ENCODE results near the gene CMSS1. TPM values are rescaled to one million over a fixed set of nuclear protein-coding genes. Genes with fewer than 3 reads are reported as not detected.

The CMSS1 gene
- total and polyA plus RNA-seq, 2 of the 13 experiments (the other 11 are each of a cell fraction or from before 2014, with no cell fraction given): 6.4 to 48.7 TPM

- TF ChIP-seq ZBTB43 (CRISPR knock-in tag; conservative IDR thresholded peaks at IDR 0.05) (no peak), AGO1 (IDR thresholded peaks at IDR 0.05; ENCODE audit: low read depth, low read length, poor library complexity, severe bottlenecking) (no peak), FOXO4 (CRISPR knock-in tag; conservative IDR thresholded peaks at IDR 0.05) (no peak), ZNF589 (CRISPR knock-in tag; conservative IDR thresholded peaks at IDR 0.05) (no peak), NR3C1 (CRISPR knock-in tag; IDR thresholded peaks at IDR 0.05) (no peak), NCOA2 (CRISPR knock-in tag; IDR thresholded peaks at IDR 0.05) (0 out of 2 replicates have a peak, but pooled peaks have one; percentile 26), TBX3 (IDR thresholded peaks at IDR 0.05; ENCODE audit: borderline replicate concordance) (peak; percentile 48; the same call in 1 of the 2 replicates), ZNF275 (CRISPR knock-in tag; IDR thresholded peaks at IDR 0.05; ENCODE audit: borderline replicate concordance) (no peak), GPN1 (CRISPR knock-in tag; IDR thresholded peaks at IDR 0.05; ENCODE audit: borderline replicate concordance) (no peak), CREB1 (IDR thresholded peaks at IDR 0.05) (no peak), CREB1 (CRISPR knock-in tag; IDR thresholded peaks at IDR 0.05) (peak; percentile 44; the same call in 1 of the 2 replicates), ZNF776 (CRISPR knock-in tag; IDR thresholded peaks at IDR 0.05) (no peak), ZNF782 (CRISPR knock-in tag; IDR thresholded peaks at IDR 0.05; ENCODE audit: borderline replicate concordance) (no peak), ZNF17 (CRISPR knock-in tag; IDR thresholded peaks at IDR 0.05) (no peak), ZNF367 (CRISPR knock-in tag; IDR thresholded peaks at IDR 0.05; ENCODE audit: borderline replicate concordance) (no peak), PAXIP1 (CRISPR knock-in tag; conservative IDR thresholded peaks at IDR 0.05) (peak; percentile 38), MAX (IDR thresholded peaks at IDR 0.05) (no peak), KAT8 (CRISPR knock-in tag; IDR thresholded peaks at IDR 0.05) (no peak), THAP8 (CRISPR knock-in tag; IDR thresholded peaks at IDR 0.05; ENCODE audit: borderline replicate concordance) (no peak), ZMAT5 (CRISPR knock-in tag; IDR thresholded peaks at IDR 0.05; ENCODE audit: borderline replicate concordance, low read depth) (no peak)
These were observed 271.2 kb downstream of the CMSS1 start (continued) for GRCh38 chr3:100088735-100089368.

Data from HepG2 (cell line).